Skin of body (tissue), 2 donors: ENCODE data around the gene OBSCN. TPM values are rescaled to one million over a fixed set of nuclear protein-coding genes. Genes with fewer than 3 reads are reported as not detected.

ENCODE experiments used
- DNase-seq: peaks from one replicate; lab custom pipeline; 2025; lab: John Stamatoyannopoulos, UW
- total RNA-seq: library from RNA; depleted of rRNA; stranded (reverse); fragments of >200 nt; gene quantifications from one replicate; pipeline ENCODE4 v1.2.3, GENCODE V29; 2014

The OBSCN gene
- total RNA-seq, 1 donor from 2014 or later: 79.3 TPM

GRCh38 chr1:228410671-228411070, 202.8 kb downstream of the OBSCN start:
- DNase-seq: no peak

- no peak for DNase-seq
These were observed 203.3 kb downstream of the OBSCN start for GRCh38 chr1:228411121-228411520.

GRCh38 chr1:228411548-228412430, 203.9 kb downstream of the OBSCN start:
- DNase-seq: no peak

- no peak for DNase-seq
These were observed 205.6 kb downstream of the OBSCN start for GRCh38 chr1:228413241-228414010.

- no peak for DNase-seq
These were observed 206.8 kb downstream of the OBSCN start for GRCh38 chr1:228414511-228415211.

GRCh38 chr1:228415221-228415620, 207.4 kb downstream of the OBSCN start:
- no peak for DNase-seq

- no peak for DNase-seq
These were observed 208.0 kb downstream of the OBSCN start for GRCh38 chr1:228415853-228416216.

GRCh38 chr1:228416217-228416933, 208.5 kb downstream of the OBSCN start, which contains the start of gene TRIM17:
Gene TRIM17 (minus strand): TSS chr1:228416861. CDS start chr1:228415072, 1,789 bp downstream.
- DNase-seq: no peak

- DNase-seq: no peak
These were observed 209.2 kb downstream of the OBSCN start for GRCh38 chr1:228417061-228417460.

GRCh38 chr1:228417483-228418203, 209.8 kb downstream of the OBSCN start:
- no peak for DNase-seq

- DNase-seq: no peak
These were observed 213.4 kb downstream of the OBSCN start for GRCh38 chr1:228420968-228421826.

- no peak for DNase-seq
These were observed 215.7 kb downstream of the OBSCN start for GRCh38 chr1:228423404-228424053.

- no peak for DNase-seq
These were observed 217.1 kb downstream of the OBSCN start for GRCh38 chr1:228424685-228425660.

GRCh38 chr1:228426518-228427175, 218.8 kb downstream of the OBSCN start:
- no peak for DNase-seq

GRCh38 chr1:228428412-228428811, 220.6 kb downstream of the OBSCN start:
- no peak for DNase-seq
